GM12878 (cell line): ENCODE results near the gene ELL2. TPM values are rescaled to one million over a fixed set of nuclear protein-coding genes. Genes with fewer than 3 reads are reported as not detected.

Source experiments
- ATAC-seq: fragments of 200-7000 bp; cut with Tn5 transposase; 3 replicates; pipeline ENCODE4 v1.9.1; 2020; ENCODE audit warnings: mild to moderate bottlenecking, moderate library complexity
- BruUV-seq: library from RNA; stranded (reverse); fragments of 400-500 nt; replicated peaks from 2 replicates; lab custom pipeline; 2021; lab: Mats Ljungman, UMichigan
- CTCF ChIA-PET: fragments of 300-600 bp; sonication (Branson Sonifier 250); formaldehyde crosslinking; extraction: SDS; loops from one replicate; lab custom pipeline; 2021; ENCODE audit warnings: inconsistent platforms; lab: Yijun Ruan, JAX
- POLR2A ChIA-PET: fragments of 350-600 bp; formaldehyde crosslinking; extraction: SDS; loops from one replicate; lab custom pipeline; 2021; ENCODE audit warnings: inconsistent platforms; lab: Charles Lee
- RAD21 ChIA-PET: fragments of 300-600 bp; sonication (Branson Sonifier 250); formaldehyde crosslinking; loops from one replicate; lab custom pipeline; 2023; ENCODE audit warnings: antibody characterized with exemption; ENCODE audit not compliant: unreplicated experiment; lab: Charles Lee
- SMC1A ChIA-PET: fragments of 300-600 bp; sonication (Branson Sonifier 250); formaldehyde crosslinking; loops from one replicate; lab custom pipeline; 2023; ENCODE audit not compliant: unreplicated experiment, uncharacterized antibody; lab: Charles Lee
- DNase-seq: peaks from one replicate; pipeline ENCODE4 v3.0.0-alpha.2; 2011; ENCODE audit warnings: low read depth, low spot score
- FAIRE-seq: peaks from 3 replicates; lab custom pipeline; 2011; peaks lifted over from hg19 to GRCh38; lab: Jason Lieb, UNC
- H2AFZ ChIP-seq: 2 replicates; pipeline ENCODE4 v1.6.0; 2011; ENCODE audit warnings: low read depth, low read length, control low read depth; ENCODE audit not compliant: control insufficient read depth
- H3K27ac ChIP-seq: 2 replicates; pipeline ENCODE4 v1.5.1; 2011; ENCODE audit warnings: control low read depth; ENCODE audit not compliant: control insufficient read depth, insufficient read depth
- H3K27me3 ChIP-seq, 2 experiments: replicated peaks in 1 of 2; 2 replicates each; pipeline versions ENCODE4 v1.6.0 to v1.6.1; 2011; ENCODE audit warnings: low read length in 1 of 2; ENCODE audit not compliant: control insufficient read depth in 2 of 2, insufficient read depth in 2 of 2
- H3K36me3 ChIP-seq, 2 experiments: 2 replicates each; pipeline ENCODE4 v1.5.1; 2011; ENCODE audit warnings: low read length in 1 of 2; ENCODE audit not compliant: control insufficient read depth in 2 of 2, insufficient read depth in 2 of 2
- H3K4me1 ChIP-seq: 2 replicates; pipeline ENCODE4 v1.6.1; 2011; ENCODE audit warnings: mild to moderate bottlenecking, low read length, moderate library complexity, mixed read lengths; ENCODE audit not compliant: control insufficient read depth, insufficient read depth
- H3K4me2 ChIP-seq: 2 replicates; pipeline ENCODE4 v1.6.0; 2011; ENCODE audit warnings: control low read depth; ENCODE audit not compliant: control insufficient read depth, insufficient read depth
- H3K4me3 ChIP-seq: fragments of 200-600 bp; sonication (generic); 2 replicates; pipeline ENCODE4 v1.5.1; 2016
- H3K79me2 ChIP-seq: 2 replicates; pipeline ENCODE4 v1.6.0; 2011; ENCODE audit warnings: low read length; ENCODE audit not compliant: control insufficient read depth, insufficient read depth
- H3K9ac ChIP-seq: 2 replicates; pipeline ENCODE4 v1.8.0; 2011; ENCODE audit warnings: low read length, control low read depth, mixed read lengths; ENCODE audit not compliant: control insufficient read depth, insufficient read depth
- H3K9me3 ChIP-seq: replicated peaks from 3 replicates; pipeline ENCODE4 v1.5.1; 2011; ENCODE audit warnings: mild to moderate bottlenecking, low read length; ENCODE audit not compliant: control insufficient read depth, insufficient read depth
- H4K20me1 ChIP-seq: 2 replicates; pipeline ENCODE4 v1.6.0; 2011; ENCODE audit not compliant: control insufficient read depth, insufficient read depth
- CBFB ChIP-seq: IDR thresholded peaks from 2 replicates; pipeline ENCODE4 v1.6.1; 2016; ENCODE audit warnings: antibody characterized with exemption, low read depth
- CREB1 ChIP-seq: IDR thresholded peaks from 2 replicates; pipeline ENCODE4 v1.6.1; 2012; ENCODE audit warnings: low read depth, mild to moderate bottlenecking, inconsistent platforms
- HDAC6 ChIP-seq: fragments of 200-600 bp; sonication (generic); IDR thresholded peaks from one replicate; pipeline ENCODE4 v1.8.0; 2017; ENCODE audit warnings: antibody characterized with exemption; ENCODE audit not compliant: unreplicated experiment
- HDGF ChIP-seq: fragments of 450-650 bp; IDR thresholded peaks from 2 replicates; pipeline ENCODE4 v1.6.1; 2016; ENCODE audit warnings: antibody characterized with exemption
- NFYB ChIP-seq: IDR thresholded peaks from 2 replicates; pipeline ENCODE4 v1.6.1; 2011; ENCODE audit warnings: low read depth, mild to moderate bottlenecking, low read length, improper control_type of control experiment, moderate library complexity; ENCODE audit not compliant: insufficient read depth
- PML ChIP-seq: IDR thresholded peaks from 2 replicates; pipeline ENCODE4 v1.6.1; 2012; ENCODE audit warnings: low read length, inconsistent platforms
- RB1 ChIP-seq: fragments of 450-650 bp; formaldehyde crosslinking; IDR thresholded peaks from 2 replicates; pipeline ENCODE4 v1.6.1; 2017; ENCODE audit warnings: mild to moderate bottlenecking, borderline replicate concordance
- RELA ChIP-seq: fragments of 450-650 bp; IDR thresholded peaks from 2 replicates; pipeline ENCODE4 v1.8.0; 2014; ENCODE audit warnings: borderline replicate concordance; ENCODE audit not compliant: partially characterized antibody
- SRF ChIP-seq, 2 experiments: IDR thresholded peaks; 2 replicates each; pipeline ENCODE4 v1.6.1; 2011; ENCODE audit warnings: low read depth in 2 of 2, low read length in 2 of 2, mild to moderate bottlenecking in 1 of 2, moderate library complexity in 1 of 2
- SUZ12 ChIP-seq: fragments of 200-600 bp; sonication (generic); IDR thresholded peaks from one replicate; pipeline ENCODE4 v1.6.1; 2018; ENCODE audit warnings: antibody characterized with exemption, mild to moderate bottlenecking; ENCODE audit not compliant: unreplicated experiment
- TCF3 ChIP-seq: IDR thresholded peaks from 2 replicates; pipeline ENCODE4 v1.6.1; 2012; ENCODE audit warnings: low read depth, mild to moderate bottlenecking, low read length, borderline replicate concordance; ENCODE audit not compliant: insufficient read depth
- ZZZ3 ChIP-seq: IDR thresholded peaks from 2 replicates; pipeline ENCODE4 v1.6.1; 2011; ENCODE audit warnings: low read depth; ENCODE audit not compliant: control insufficient read depth, insufficient read length
- WGBS: methylation state at CpG from one replicate; pipeline ENCODE4 v1.1.6; 2016; ENCODE audit warnings: low lambda C conversion rate; ENCODE audit not compliant: insufficient replicate concordance, insufficient coverage; ENCODE audit errors: missing lambda C conversion rate; 5-methylcytosine and 5-hydroxymethylcytosine counted together
- in situ Hi-C: fragments of 300-500 bp; cut with MboI; formaldehyde crosslinking; loops from 9 replicates; pipeline ENCODE4 v1.14.3; 2018; ENCODE audit warnings: mixed read lengths
- intact Hi-C: fragments of 100-400 bp; cut with micrococcal nuclease; formaldehyde crosslinking; loops from one replicate; pipeline ENCODE4 v1.14.2; 2022; ENCODE audit not compliant: unreplicated experiment
- polyA plus RNA-seq, 11 experiments: library from polyadenylated mRNA; depleted of rRNA in 4 of 11; unstranded in 6 of 11; stranded (reverse) in 5 of 11; fragments of >200 nt; fragmentation: Nextera tagmentation in 4 of 11; fragmentation: Illumina TruSeq in 1 of 11; extraction: Ambion mirVana in 4 of 11; extraction: Trizol in 1 of 11; gene quantifications; 1 replicate in 1 of 11; 2 replicates in 10 of 11; pipeline versions ENCODE4 v1.2.1 to v1.2.3, GENCODE V29; 2011 to 2016; ENCODE audit warnings: inconsistent platforms in 2 of 11, missing spikeins in 2 of 11, low read depth in 1 of 11
- total RNA-seq, 4 experiments: library from RNA; depleted of rRNA in 3 of 4; stranded (reverse); fragments of >200 nt in 3 of 4; fragmentation: Illumina TruSeq in 1 of 4; extraction: Trizol in 1 of 4; gene quantifications; 2 replicates each; pipeline versions ENCODE4 v1.2.1 to v1.2.3, GENCODE V29; 2013 to 2021
- TF ChIP-seq, protein P1 (sequence below): fragments of 450-650 bp; conservative IDR thresholded peaks from 2 replicates; pipeline ENCODE4 v1.6.1; 2017; ENCODE audit warnings: mild to moderate bottlenecking, moderate library complexity
- TF ChIP-seq, protein P2 (sequence below): IDR thresholded peaks from 2 replicates; pipeline ENCODE4 v1.6.1; 2012; ENCODE audit warnings: improper control_type of control experiment, low read depth, low read length; ENCODE audit not compliant: insufficient replicate concordance
- TF ChIP-seq, protein P3 (sequence below): IDR thresholded peaks from 2 replicates; pipeline ENCODE4 v1.6.1; 2012; ENCODE audit warnings: low read depth, low read length, improper control_type of control experiment

ELL2 gene
- total and polyA plus RNA-seq, 10 of the 15 experiments (the other 5 are each of a cell fraction or from before 2014, with no cell fraction given), result 24.2 to 91.4 (median 57.4) TPM

DNA sequence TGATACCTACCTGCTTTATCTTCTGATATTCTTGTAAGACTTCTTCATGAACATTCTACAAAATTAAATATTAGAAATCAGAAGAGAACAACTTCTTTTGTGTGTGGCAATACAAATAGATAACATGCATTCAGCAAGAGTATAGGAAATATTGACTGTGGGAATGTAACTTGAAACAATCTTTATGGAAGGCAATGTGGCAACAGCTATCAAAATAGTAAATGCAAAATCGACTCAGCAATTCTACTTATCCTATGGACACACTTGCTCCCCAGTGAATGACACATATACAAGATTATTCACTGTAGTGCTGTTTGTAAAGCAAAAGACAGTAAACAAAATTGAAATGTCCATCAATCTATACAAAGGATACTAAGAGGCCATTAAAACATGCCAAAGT, 72.6 kb downstream of the ELL2 start:
- no peaks in the 10 kb centered on the region for H3K79me2 ChIP-seq
- SMC1A ChIA-PET, result interaction anchor here (0.7 to 4.0 kb wide), 8 partner anchors 10 to 448 kb away, joined by 3 to 14 read pairs (median 4); no protein-coding TSS in a partner anchor
- intact Hi-C loops, result no loop called here
- no peak for ATAC-seq
- no peak overlapping the region for H3K4me3 ChIP-seq
- in situ Hi-C loops, result no loop called here
- H3K4me1 ChIP-seq, result peaks cover 8% of the 10 kb centered on the region; the same call in 1 of the 2 replicates
- CTCF ChIA-PET, result interaction anchor here (0.7 to 5.1 kb wide), 3 partner anchors 85 to 770 kb away, joined by 3 to 87 read pairs (median 3); no protein-coding TSS in a partner anchor
- FAIRE-seq, result no peak
- TF ChIP-seq PML, result no peak
- no peak for TF ChIP-seq SUZ12
- TF ChIP-seq, protein P1, sequence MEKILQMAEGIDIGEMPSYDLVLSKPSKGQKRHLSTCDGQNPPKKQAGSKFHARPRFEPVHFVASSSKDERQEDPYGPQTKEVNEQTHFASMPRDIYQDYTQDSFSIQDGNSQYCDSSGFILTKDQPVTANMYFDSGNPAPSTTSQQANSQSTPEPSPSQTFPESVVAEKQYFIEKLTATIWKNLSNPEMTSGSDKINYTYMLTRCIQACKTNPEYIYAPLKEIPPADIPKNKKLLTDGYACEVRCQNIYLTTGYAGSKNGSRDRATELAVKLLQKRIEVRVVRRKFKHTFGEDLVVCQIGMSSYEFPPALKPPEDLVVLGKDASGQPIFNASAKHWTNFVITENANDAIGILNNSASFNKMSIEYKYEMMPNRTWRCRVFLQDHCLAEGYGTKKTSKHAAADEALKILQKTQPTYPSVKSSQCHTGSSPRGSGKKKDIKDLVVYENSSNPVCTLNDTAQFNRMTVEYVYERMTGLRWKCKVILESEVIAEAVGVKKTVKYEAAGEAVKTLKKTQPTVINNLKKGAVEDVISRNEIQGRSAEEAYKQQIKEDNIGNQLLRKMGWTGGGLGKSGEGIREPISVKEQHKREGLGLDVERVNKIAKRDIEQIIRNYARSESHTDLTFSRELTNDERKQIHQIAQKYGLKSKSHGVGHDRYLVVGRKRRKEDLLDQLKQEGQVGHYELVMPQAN, result no peak
- TF ChIP-seq, protein P2, sequence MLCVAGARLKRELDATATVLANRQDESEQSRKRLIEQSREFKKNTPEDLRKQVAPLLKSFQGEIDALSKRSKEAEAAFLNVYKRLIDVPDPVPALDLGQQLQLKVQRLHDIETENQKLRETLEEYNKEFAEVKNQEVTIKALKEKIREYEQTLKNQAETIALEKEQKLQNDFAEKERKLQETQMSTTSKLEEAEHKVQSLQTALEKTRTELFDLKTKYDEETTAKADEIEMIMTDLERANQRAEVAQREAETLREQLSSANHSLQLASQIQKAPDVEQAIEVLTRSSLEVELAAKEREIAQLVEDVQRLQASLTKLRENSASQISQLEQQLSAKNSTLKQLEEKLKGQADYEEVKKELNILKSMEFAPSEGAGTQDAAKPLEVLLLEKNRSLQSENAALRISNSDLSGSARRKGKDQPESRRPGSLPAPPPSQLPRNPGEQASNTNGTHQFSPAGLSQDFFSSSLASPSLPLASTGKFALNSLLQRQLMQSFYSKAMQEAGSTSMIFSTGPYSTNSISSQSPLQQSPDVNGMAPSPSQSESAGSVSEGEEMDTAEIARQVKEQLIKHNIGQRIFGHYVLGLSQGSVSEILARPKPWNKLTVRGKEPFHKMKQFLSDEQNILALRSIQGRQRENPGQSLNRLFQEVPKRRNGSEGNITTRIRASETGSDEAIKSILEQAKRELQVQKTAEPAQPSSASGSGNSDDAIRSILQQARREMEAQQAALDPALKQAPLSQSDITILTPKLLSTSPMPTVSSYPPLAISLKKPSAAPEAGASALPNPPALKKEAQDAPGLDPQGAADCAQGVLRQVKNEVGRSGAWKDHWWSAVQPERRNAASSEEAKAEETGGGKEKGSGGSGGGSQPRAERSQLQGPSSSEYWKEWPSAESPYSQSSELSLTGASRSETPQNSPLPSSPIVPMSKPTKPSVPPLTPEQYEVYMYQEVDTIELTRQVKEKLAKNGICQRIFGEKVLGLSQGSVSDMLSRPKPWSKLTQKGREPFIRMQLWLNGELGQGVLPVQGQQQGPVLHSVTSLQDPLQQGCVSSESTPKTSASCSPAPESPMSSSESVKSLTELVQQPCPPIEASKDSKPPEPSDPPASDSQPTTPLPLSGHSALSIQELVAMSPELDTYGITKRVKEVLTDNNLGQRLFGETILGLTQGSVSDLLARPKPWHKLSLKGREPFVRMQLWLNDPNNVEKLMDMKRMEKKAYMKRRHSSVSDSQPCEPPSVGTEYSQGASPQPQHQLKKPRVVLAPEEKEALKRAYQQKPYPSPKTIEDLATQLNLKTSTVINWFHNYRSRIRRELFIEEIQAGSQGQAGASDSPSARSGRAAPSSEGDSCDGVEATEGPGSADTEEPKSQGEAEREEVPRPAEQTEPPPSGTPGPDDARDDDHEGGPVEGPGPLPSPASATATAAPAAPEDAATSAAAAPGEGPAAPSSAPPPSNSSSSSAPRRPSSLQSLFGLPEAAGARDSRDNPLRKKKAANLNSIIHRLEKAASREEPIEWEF, result no peak
- no peak for TF ChIP-seq NFYB
- TF ChIP-seq RB1, result no peak
- TF ChIP-seq CBFB, result no peak
- TF ChIP-seq TCF3, result no peak
- TF ChIP-seq RELA, result no peak
- TF ChIP-seq CREB1, result no peak
- no peak for TF ChIP-seq HDGF
- TF ChIP-seq SRF (IDR thresholded peaks at IDR 0.05; ENCODE audit: low read depth in 2 of 2, low read length in 2 of 2), result no peak
- no peak for TF ChIP-seq ZZZ3
- TF ChIP-seq, protein P3, sequence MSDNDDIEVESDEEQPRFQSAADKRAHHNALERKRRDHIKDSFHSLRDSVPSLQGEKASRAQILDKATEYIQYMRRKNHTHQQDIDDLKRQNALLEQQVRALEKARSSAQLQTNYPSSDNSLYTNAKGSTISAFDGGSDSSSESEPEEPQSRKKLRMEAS, result no peak
- no peak for TF ChIP-seq HDAC6
- 100% methylated on average over 1 of the region's 1 CpG for WGBS
- DNase-seq, result no peak
- H3K9me3 ChIP-seq, result no peaks in the 10 kb centered on the region
- H3K36me3 ChIP-seq, result peaks cover 2 to 25% of the 10 kb centered on the region in 2 experiments
- no peak overlapping the region for H3K27ac ChIP-seq
- H3K4me2 ChIP-seq, result no peak overlapping the region
- no peak overlapping the region for H3K9ac ChIP-seq
- no peaks in the 10 kb centered on the region for H3K27me3 ChIP-seq
- BruUV-seq, result no TSS peak
- RAD21 ChIA-PET, result interaction anchor here (0.9 to 3.8 kb wide), 3 partner anchors 18 to 447 kb away, joined by 4 to 20 read pairs (median 11); no protein-coding TSS in a partner anchor
- no peak overlapping the region for H2AFZ ChIP-seq
- POLR2A ChIA-PET, result interaction anchor here (0.7 to 1.0 kb wide), 3 partner anchors 80 to 860 kb away, joined by 3 to 7 read pairs (median 4); no protein-coding TSS in a partner anchor
- no peaks in the 10 kb centered on the region for H4K20me1 ChIP-seq
